K562 (cell line): ENCODE results near the gene PSMA1. TPM values are rescaled to one million over a fixed set of nuclear protein-coding genes. Genes with fewer than 3 reads are reported as not detected.

Experiments
- ATAC-seq: fragments of 200-7000 bp; cut with Tn5 transposase; 3 replicates; pipeline ENCODE4 v1.9.1; 2020; ENCODE audit warnings: moderate library complexity
- BruUV-seq: library from RNA; stranded (reverse); fragments of 400-500 nt; replicated peaks from 2 replicates; lab custom pipeline; 2021; lab: Mats Ljungman, UMichigan
- CTCF ChIA-PET: fragments of 300-600 bp; formaldehyde crosslinking; extraction: SDS; loops from one replicate; lab custom pipeline; 2021; ENCODE audit warnings: low intra/inter-chr PET ratio; lab: Yijun Ruan, JAX
- POLR2A ChIA-PET: fragments of 300-600, 350-650 bp; sonication (Branson Sonifier 250); formaldehyde crosslinking; extraction: SDS; loops from one replicate; lab custom pipeline; 2021; ENCODE audit warnings: antibody characterized with exemption, inconsistent platforms; lab: Yijun Ruan, JAX
- DNase-seq, 4 experiments: peaks; one replicate each; pipeline versions ENCODE4 v3.0.0 to v3.0.0-alpha.2; 2011 to 2018; ENCODE audit warnings: low spot score in 3 of 4, mixed read lengths in 3 of 4; ENCODE audit errors: extremely low read depth in 1 of 4
- FAIRE-seq: peaks from 2 replicates; lab custom pipeline; 2011; peaks lifted over from hg19 to GRCh38; lab: Jason Lieb, UNC
- H2AFZ ChIP-seq: 2 replicates; pipeline ENCODE4 v1.6.0; 2011; ENCODE audit warnings: low read depth, low read length, control low read depth, inconsistent platforms
- H3K27ac ChIP-seq: fragments of 200-600 bp; 3 replicates; pipeline ENCODE4 v1.8.0; 2011; ENCODE audit warnings: low read depth, mild to moderate bottlenecking, control low read depth, inconsistent platforms, low read length, moderate library complexity, mixed read lengths; ENCODE audit errors: extremely low read depth
- H3K27me3 ChIP-seq, 2 experiments: fragments of 300-600 bp in 1 of 2; 2 replicates in 1 of 2; 3 replicates in 1 of 2; pipeline versions ENCODE4 v1.6.0 to v1.8.0; 2011; ENCODE audit warnings: inconsistent platforms in 2 of 2, low read length in 2 of 2, mild to moderate bottlenecking in 1 of 2, mixed read lengths in 1 of 2, moderate library complexity in 1 of 2; ENCODE audit not compliant: control insufficient read depth in 2 of 2, insufficient read depth in 2 of 2
- H3K36me3 ChIP-seq: fragments of 300-600 bp; 3 replicates; pipeline ENCODE4 v1.8.0; 2011; ENCODE audit warnings: mild to moderate bottlenecking, low read length, inconsistent platforms; ENCODE audit not compliant: control insufficient read depth, insufficient read depth
- H3K4me1 ChIP-seq, 2 experiments: fragments of 200-600 bp in 1 of 2; replicated peaks in 1 of 2; 2 replicates in 1 of 2; 3 replicates in 1 of 2; pipeline versions ENCODE4 v1.5.1 to v1.8.0; 2011; ENCODE audit warnings: inconsistent platforms in 2 of 2, low read length in 2 of 2, mild to moderate bottlenecking in 1 of 2, mixed read lengths in 1 of 2, moderate library complexity in 1 of 2; ENCODE audit not compliant: control insufficient read depth in 2 of 2, insufficient read depth in 2 of 2
- H3K4me2 ChIP-seq: 2 replicates; pipeline ENCODE4 v1.6.1; 2011; ENCODE audit warnings: low read length, control low read depth, inconsistent platforms, mixed read lengths; ENCODE audit not compliant: insufficient read depth
- H3K4me3 ChIP-seq: fragments of 200-600 bp; sonication (generic), shearing (Covaris generic); 2 replicates; pipeline ENCODE4 v1.5.1; 2016; ENCODE audit warnings: control low read depth, inconsistent platforms
- H3K79me2 ChIP-seq: fragments of 200-600 bp; 3 replicates; pipeline ENCODE4 v1.8.0; 2011; ENCODE audit warnings: low read length, inconsistent platforms; ENCODE audit not compliant: control insufficient read depth, insufficient read depth
- H3K9ac ChIP-seq, 2 experiments: 2 replicates each; pipeline versions ENCODE4 v1.6.0 to v1.6.1; 2011; ENCODE audit warnings: low read depth in 2 of 2, low read length in 2 of 2, control low read depth in 1 of 2, inconsistent platforms in 1 of 2, mild to moderate bottlenecking in 1 of 2, mixed read lengths in 1 of 2; ENCODE audit not compliant: insufficient read depth in 1 of 2
- H3K9me1 ChIP-seq: one replicate; pipeline ENCODE4 v1.6.0; 2011; ENCODE audit warnings: inconsistent platforms, mild to moderate bottlenecking, low read length, moderate library complexity; ENCODE audit not compliant: control insufficient read depth, insufficient read depth
- H3K9me3 ChIP-seq: replicated peaks from 2 replicates; pipeline ENCODE4 v1.5.1; 2011; ENCODE audit warnings: low read depth, low read length, inconsistent platforms; ENCODE audit not compliant: control insufficient read depth, insufficient read depth
- H4K20me1 ChIP-seq: replicated peaks from 2 replicates; pipeline ENCODE4 v1.6.1; 2011; ENCODE audit warnings: low read length, inconsistent platforms, mixed read lengths; ENCODE audit not compliant: control insufficient read depth, insufficient read depth
- BDP1 ChIP-seq: IDR thresholded peaks from 3 replicates; pipeline ENCODE4 v1.6.1; 2011; ENCODE audit not compliant: insufficient read length, insufficient read depth
- BHLHE40 ChIP-seq: IDR thresholded peaks from 2 replicates; pipeline ENCODE4 v1.6.1; 2011; ENCODE audit warnings: low read length, improper control_type of control experiment
- C11orf30 ChIP-seq: fragments of 450-650 bp; IDR thresholded peaks from 2 replicates; pipeline ENCODE4 v1.6.1; 2016; ENCODE audit warnings: low read depth, mild to moderate bottlenecking
- ZFPM2 ChIP-seq: fragments of 250-450 bp; sonication (Bioruptor Pico); IDR thresholded peaks from 2 replicates; pipeline ENCODE4 v1.5.1; 2022; ENCODE audit warnings: mild to moderate bottlenecking
- ZNF3 ChIP-seq: fragments of 250-450 bp; sonication (Bioruptor Pico); IDR thresholded peaks from 2 replicates; pipeline ENCODE4 v1.5.0; 2021; ENCODE audit warnings: mild to moderate bottlenecking, moderate library complexity
- ZNF316 ChIP-seq: fragments of 450-650 bp; IDR thresholded peaks from 2 replicates; pipeline ENCODE4 v1.6.1; 2016
- ZNF444 ChIP-seq: fragments of 250-450 bp; sonication (Bioruptor Pico); IDR thresholded peaks from 2 replicates; pipeline ENCODE4 v1.4.0; 2020; ENCODE audit warnings: mild to moderate bottlenecking, moderate library complexity
- ZNF696 ChIP-seq: fragments of 250-450 bp; sonication (Bioruptor Pico); conservative IDR thresholded peaks from 2 replicates; pipeline ENCODE4 v1.4.0; 2020; ENCODE audit warnings: mild to moderate bottlenecking, moderate library complexity
- ZNF77 ChIP-seq: fragments of 250-450 bp; sonication (Bioruptor Pico); IDR thresholded peaks from 2 replicates; pipeline ENCODE4 v1.5.0; 2020
- WGBS: fragments of 100-300 bp; shearing (Covaris generic); methylation state at CpG from one replicate; pipeline ENCODE4 v1.1.6; 2016; ENCODE audit warnings: low coverage, mixed read lengths; ENCODE audit not compliant: insufficient coverage; ENCODE audit errors: missing lambda C conversion rate; 5-methylcytosine and 5-hydroxymethylcytosine counted together
- in situ Hi-C: fragments of 300-500 bp; cut with MboI; formaldehyde crosslinking; loops from 4 replicates; pipeline ENCODE4 v1.15.0; 2018; ENCODE audit warnings: inconsistent platforms, mixed read lengths
- intact Hi-C: fragments of 100-400 bp; cut with micrococcal nuclease; formaldehyde crosslinking; loops from 2 replicates; pipeline ENCODE4 v1.14.2; 2022
- polyA plus RNA-seq, 8 experiments: library from polyadenylated mRNA; depleted of rRNA in 4 of 8; stranded (reverse) in 5 of 8; unstranded in 3 of 8; fragments of >200 nt; fragmentation: Nextera tagmentation in 2 of 8; fragmentation: Illumina TruSeq in 1 of 8; extraction: Ambion mirVana in 2 of 8; extraction: Trizol in 1 of 8; gene quantifications; 2 replicates each; pipeline versions ENCODE4 v1.2.1 to v1.2.3, GENCODE V29; 2011 to 2014; ENCODE audit warnings: inconsistent platforms in 1 of 8, missing spikeins in 1 of 8
- total RNA-seq, 7 experiments: library from RNA; depleted of rRNA in 6 of 7; stranded (reverse); fragments of >200 nt in 6 of 7; fragmentation: Illumina TruSeq in 2 of 7; extraction: Trizol in 2 of 7; gene quantifications; 2 replicates each; pipeline versions ENCODE4 v1.2.1 to v1.2.3, GENCODE V29; 2011 to 2021; ENCODE audit warnings: low replicate concordance in 1 of 7

PSMA1 gene
- total and polyA plus RNA-seq, 9 of the 15 experiments (the other 6 are each of a cell fraction or from before 2014, with no cell fraction given), result 283 to 1,007 (median 424) TPM

DNA sequence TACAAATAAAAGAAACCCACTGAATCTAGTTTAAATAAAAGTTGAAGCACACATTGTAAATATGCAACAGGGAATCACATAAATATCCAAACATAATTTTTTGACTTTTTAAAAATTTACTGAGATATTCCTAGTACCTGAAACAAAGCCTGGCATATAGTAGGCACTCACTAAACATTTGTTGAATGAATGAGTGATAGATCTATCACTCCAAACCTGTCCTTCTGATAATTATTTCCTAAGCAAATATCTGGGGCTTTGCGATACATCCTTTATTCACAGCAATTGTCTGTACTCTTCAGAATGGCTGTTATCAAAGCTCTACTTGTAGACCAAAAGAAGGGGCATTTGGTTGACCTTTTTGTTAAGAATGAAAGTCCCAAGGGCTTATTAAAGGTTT is 2.6 kb upstream of the PSMA1 start:
- H3K4me3 ChIP-seq, result no peak overlapping the region
- H3K9me1 ChIP-seq, result no peaks in the 10 kb centered on the region
- POLR2A ChIA-PET, result interaction anchor here (1.1 kb wide), 1 partner anchor 24 kb away, joined by 3 read pairs; no protein-coding TSS in a partner anchor
- H3K4me2 ChIP-seq, result no peak overlapping the region
- FAIRE-seq (no peak), ATAC-seq (no peak), DNase-seq (no peak)
- H3K4me1 ChIP-seq, result peaks cover 6 to 8% of the 10 kb centered on the region in 2 experiments; a peak in 3 of 5 replicates
- 100% methylated on average over 1 of the region's 1 CpG for WGBS
- in situ Hi-C loops (loop anchor here (10.0 kb wide), 1 partner anchor 372 kb away; the partner anchor contains the start of gene CYP2R1), intact Hi-C loops (loop anchor here (5.0 kb wide), 3 partner anchors 120 to 370 kb away; partner anchors contain the start of genes CYP2R1 and PDE3B)
- H3K27me3 ChIP-seq, result no peaks in the 10 kb centered on the region
- no peak overlapping the region for H2AFZ ChIP-seq
- CTCF ChIA-PET, result no interaction called here
- no peaks in the 10 kb centered on the region for H3K9me3 ChIP-seq
- H3K36me3 ChIP-seq, result peaks cover 20% of the 10 kb centered on the region; the same call in 2 of the 3 replicates
- 0 out of 2 replicates have a peak, but pooled peaks cover 4% of the 10 kb centered on the region for H4K20me1 ChIP-seq
- no peak overlapping the region for H3K9ac ChIP-seq
- no TSS peak for BruUV-seq
- TF ChIP-seq ZNF3 (CRISPR knock-in tag) (peak; percentile 57; the same call in 1 of the 2 replicates), ZNF444 (CRISPR knock-in tag) (no peak), ZNF696 (CRISPR knock-in tag) (no peak), ZFPM2 (CRISPR knock-in tag) (no peak)
- peaks cover 32% of the 10 kb centered on the region for H3K79me2 ChIP-seq
- H3K27ac ChIP-seq, result no peak overlapping the region

- Histone ChIP-seq H3K36me3 (peaks cover 25% of the 10 kb centered on the region), H3K27me3 (no peaks in the 10 kb centered on the region), H3K9ac (no peak overlapping the region), H3K4me2 (no peak overlapping the region), H3K79me2 (peaks cover 38% of the 10 kb centered on the region), H3K4me1 (peaks cover 6 to 8% of the 10 kb centered on the region in 2 experiments; a peak in 3 of 5 replicates), H2AFZ (no peak overlapping the region), H3K9me1 (no peaks in the 10 kb centered on the region), H3K9me3 (no peaks in the 10 kb centered on the region), H3K4me3 (no peak overlapping the region), H3K27ac (no peak overlapping the region), H4K20me1 (0 out of 2 replicates have a peak, but pooled peaks cover 4% of the 10 kb centered on the region)
- in situ Hi-C loops (loop anchor here (10.0 kb wide), 1 partner anchor 373 kb away; the partner anchor contains the start of gene CYP2R1), intact Hi-C loops (loop anchor here (5.0 kb wide), 3 partner anchors 120 to 370 kb away; partner anchors contain the start of genes CYP2R1 and PDE3B)
- no peak for FAIRE-seq
- ChIA-PET CTCF (no interaction called here), POLR2A (interaction anchor here (0.8 to 1.0 kb wide), 2 partner anchors 22 to 370 kb away, joined by 3 read pairs; partner anchors contain the start of gene CYP2R1)
- BruUV-seq, result no TSS peak
- no peak for TF ChIP-seq BDP1
- no peak for TF ChIP-seq ZNF77 (CRISPR knock-in tag)
- no peak for TF ChIP-seq BHLHE40
- TF ChIP-seq C11orf30, result peak; percentile 61
- TF ChIP-seq ZNF316, result peak; percentile 67
- DNase-seq, result no peak
- ATAC-seq, result no peak
- 95% methylated on average over 1 of the region's 1 CpG for WGBS
Observed at GRCh38 chr11:14522245-14522644, 2.1 kb upstream of the PSMA1 start.
